SKM-1 treated with dmso at 0.1 percent for 144 hours (cell line): ENCODE data around the gene CDH15.
A peak's percentile ranks its signal among the peaks of the same experiment; 100 is the strongest.
"Not testable (repeated sequence)": the region's sequence is repeated elsewhere in the genome, so short reads cannot be mapped to it uniquely, and the experiment has no call there.

ENCODE experiments used
- DNase-seq: peaks from one replicate; lab custom pipeline; 2025; ENCODE audit not compliant: unreplicated experiment; lab: John Stamatoyannopoulos, UW

Gene CDH15

DNA sequence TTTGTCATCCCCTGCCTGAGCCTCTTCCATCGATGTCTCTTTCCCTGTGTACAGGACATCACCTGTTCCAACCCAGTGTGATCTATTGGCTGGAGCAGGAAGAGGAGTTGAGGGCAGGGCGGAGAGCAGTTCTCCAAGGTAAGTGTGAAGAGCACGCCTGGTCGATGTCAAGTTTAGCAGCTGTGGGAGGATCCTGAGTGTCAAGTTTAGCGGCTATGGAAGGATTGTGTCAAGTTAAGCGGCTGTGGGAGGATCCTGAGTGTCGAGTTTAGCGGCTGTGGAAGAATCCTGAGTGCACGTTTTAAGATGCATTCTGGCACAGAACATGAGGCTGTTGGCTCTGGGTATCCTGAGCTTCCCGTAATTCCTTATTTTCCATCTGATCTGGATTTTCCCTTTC, 53.1 kb downstream of the CDH15 start:
- no peak for DNase-seq

DNA sequence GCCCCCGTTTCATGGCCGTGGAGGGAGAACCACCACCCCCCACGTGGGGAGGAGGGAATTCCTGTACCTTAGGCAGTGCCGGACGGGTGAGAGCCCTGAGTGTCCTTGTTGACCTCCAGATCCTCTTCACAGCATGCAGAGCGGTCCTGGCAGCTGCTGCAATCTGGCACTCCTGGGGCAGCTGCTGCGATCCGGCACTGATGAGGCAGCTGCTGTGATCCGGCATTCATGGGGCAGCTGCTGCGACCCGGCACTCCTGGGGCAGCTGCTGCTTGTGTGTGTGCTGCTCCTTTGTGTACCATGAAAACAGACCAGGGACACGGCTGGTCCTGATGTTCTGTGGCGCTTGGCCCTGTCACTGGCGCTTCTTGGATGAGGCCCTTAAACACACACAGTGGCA, 58.7 kb downstream of the CDH15 start:
- no peak for DNase-seq

DNA sequence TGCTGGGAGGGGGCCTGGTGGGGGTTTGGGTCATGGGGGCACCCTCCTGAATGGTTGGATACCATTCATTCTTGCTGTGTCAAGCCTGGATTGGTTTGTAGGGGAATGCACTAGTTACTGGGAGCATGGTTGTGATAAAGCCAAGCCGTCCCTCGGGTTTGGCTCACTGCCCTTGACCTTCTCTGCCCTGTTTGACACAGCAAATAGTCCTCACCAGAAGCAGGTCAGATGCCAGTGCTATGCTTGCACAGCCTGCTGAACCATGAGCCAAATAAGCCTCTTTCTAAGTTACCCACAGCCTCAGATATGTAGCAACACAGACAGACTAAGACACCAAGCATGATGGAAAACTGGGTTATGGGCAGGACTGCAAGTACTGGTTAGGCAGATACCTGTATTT, 60.6 kb downstream of the CDH15 start:
- DNase-seq, result no peak

DNA sequence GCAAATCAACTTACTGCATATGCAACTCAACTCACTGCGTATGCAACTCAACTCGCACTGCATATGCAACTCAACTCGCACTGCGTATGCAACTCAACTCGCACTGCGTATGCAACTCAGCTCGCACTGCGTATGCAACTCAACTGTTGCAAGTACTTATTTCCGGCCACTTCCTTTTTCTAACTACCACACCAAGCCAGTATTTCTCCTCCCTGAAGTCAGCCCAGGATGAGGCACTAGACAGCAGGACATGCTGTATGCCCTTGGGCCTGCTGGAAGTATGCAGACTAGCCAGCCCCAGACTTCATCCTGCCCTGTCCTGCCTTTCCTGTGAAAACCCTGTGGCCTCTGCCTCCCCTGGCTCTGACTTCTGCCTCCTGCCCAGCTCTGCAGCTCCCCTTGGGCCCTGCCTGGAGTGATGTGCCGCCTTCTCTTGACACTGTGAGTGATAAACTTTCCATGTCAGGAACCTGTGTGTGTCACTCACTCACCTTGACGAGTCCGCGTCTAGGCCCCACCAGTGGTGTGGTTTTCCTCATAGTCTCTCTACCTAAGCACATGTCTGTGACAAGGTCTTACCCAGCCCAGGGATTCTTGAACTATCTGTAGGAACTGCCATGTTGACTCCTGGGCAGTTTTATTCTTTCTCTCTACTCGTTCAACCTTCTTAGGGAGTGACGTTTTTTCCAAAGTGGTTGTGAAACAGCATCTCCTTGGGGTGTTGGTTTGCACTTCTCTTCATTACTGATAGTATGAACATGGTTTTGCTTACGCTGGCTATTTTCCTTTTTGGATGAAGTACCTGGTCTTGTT, 62.3 kb downstream of the CDH15 start:
- DNase-seq, result peak; percentile 76

- DNase-seq, result no peak
Observed at GRCh38 chr16:89237733-89238132, 66.2 kb downstream of the CDH15 start.

DNA sequence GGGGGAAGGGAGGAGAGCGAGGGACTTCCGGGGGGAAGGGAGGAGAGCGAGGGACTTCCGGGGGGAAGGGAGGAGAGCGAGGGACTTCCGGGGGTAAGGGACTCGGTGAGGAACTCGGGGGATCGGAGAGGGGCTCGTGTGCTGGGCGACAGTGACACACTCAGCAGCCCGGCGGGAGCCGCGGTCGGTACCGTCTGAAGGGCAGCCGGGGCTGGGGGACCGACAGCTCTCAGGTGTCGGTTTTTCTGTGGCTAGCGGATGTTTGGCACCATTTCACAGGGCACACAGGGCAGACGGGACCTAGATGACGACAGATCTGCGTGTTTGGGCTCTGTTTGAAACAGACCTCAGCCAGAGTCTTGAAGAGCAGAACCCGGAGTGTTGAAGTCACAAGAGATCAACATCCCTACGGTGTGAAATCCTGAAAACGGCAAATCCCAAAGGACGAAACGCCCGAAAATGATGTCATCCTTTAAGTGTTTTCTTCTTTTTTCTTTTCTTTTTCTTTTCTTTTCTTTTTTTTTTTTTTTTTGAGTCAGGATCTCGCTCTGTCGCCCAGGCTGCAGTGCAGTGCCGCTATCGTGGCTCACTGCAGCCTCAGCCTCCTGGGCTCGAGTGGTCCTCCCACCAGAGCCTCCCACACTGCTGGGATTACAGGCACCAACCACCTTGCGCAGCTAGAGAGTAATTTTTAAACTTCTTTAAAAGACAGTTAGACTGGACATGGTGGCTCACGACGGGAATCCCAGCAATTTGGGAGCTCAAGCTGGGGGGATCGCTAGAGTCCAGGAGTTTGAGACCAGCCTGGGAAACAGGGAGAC, 69.8 kb downstream of the CDH15 start:
- peak; percentile 87 for DNase-seq

DNA sequence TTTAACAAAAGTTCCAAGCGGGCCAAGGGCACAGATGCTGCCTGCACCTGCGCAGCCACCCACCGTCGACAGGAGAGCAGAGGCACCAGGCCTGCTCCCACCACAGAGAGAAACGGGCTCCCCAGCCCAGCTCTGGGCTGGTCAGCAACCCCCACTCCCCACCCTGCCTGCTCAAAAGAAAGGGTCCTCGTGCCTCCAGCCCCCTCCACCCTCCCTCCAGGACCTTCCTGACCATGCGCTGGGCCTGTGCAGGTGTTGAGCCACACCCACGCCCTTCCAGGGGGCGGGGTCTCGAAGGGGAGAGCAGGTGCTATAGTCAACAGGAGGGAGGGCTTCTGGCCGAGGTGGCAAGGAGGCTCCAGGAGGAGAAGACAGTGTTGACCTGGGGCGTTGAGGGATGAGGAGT, 71.2 kb downstream of the CDH15 start:
- no peak for DNase-seq

DNA sequence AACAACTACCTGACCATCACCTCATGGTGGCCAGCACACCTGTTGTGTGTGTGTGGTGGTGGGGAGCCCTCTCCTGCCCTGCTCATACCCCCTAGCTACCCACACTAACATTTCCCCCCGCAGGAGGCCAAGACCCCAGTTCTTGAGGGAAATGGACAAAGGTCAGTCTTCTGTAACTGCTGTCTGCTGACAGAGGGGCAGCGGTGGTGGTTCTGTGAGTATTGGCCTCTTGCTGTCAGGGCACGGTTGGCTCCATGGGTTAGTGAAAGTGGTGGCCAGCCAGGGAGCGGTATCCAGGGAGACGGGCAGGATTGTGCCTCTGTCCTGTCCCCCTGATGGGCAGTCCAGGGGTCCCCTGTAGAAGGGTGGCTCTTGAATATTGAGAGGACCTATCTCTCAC, 72.1 kb downstream of the CDH15 start:
- DNase-seq, result no peak

DNA sequence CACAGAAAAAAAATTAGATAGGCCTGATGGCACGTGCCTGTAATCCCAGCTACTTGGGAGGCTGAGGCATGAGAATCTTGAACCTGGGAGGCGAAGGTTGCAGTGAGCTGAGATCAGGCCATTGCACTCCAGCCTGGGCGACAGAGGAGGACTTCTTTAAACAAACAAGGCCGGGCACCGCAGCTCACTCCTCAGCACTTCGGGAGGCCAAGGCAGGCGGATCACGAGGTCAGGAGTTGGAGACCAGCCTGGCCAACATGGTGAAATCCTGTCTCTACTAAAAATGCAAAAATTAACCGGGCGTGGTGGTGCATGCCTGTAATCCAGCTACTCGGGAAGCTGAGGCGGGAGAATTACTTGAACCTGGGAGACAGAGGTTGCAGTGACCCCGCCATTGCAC, 72.7 kb downstream of the CDH15 start:
- not testable (repeated sequence) for DNase-seq

DNA sequence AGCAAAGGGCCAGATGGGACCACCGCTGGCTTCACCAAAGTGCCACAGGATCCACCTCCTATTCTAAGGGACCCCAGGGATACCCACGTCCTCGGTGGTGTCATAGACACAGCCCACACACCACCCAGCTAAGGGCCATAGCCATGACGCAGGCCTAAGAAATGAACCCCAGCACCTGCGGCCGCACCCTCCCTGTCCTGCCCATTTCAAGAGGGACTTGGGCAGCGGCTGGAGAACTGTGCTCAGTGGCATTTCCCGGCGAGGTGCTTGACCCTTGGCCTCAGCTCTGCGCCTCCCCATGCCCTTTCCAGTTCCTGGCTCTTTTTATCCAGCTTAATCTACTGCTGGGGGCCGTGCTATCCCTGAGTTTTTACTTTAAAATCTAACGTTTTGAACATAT, 73.2 kb downstream of the CDH15 start:
- no peak for DNase-seq
